ENCODE measurements around the gene SERPINB8. TPM values are rescaled to one million over a fixed set of nuclear protein-coding genes. Genes with fewer than 3 reads are reported as not detected.

The SERPINB8 gene
- total RNA-seq, 1 donor from 2014 or later, result 14.1 TPM

- Histone ChIP-seq H3K9ac (ENCODE audit: low read length) (no peak overlapping the region), H3K4me1 (ENCODE audit: insufficient read depth, low read length) (no peaks in the 10 kb centered on the region), H2AFZ (ENCODE audit: low read depth, low read length) (no peak overlapping the region), H3K4me2 (ENCODE audit: low read length) (no peak overlapping the region), H3K27ac (ENCODE audit: low read depth, low read length) (no peak overlapping the region), H3K9me3 (ENCODE audit: insufficient read depth, low read depth, low read length) (no peaks in the 10 kb centered on the region), H3K36me3 (ENCODE audit: insufficient read depth, low read length) (no peaks in the 10 kb centered on the region), H3K27me3 (ENCODE audit: insufficient read depth, low read length) (no peaks in the 10 kb centered on the region), H3K4me3 (ENCODE audit: insufficient read depth, low read depth, low read length) (no peak overlapping the region), H4K20me1 (ENCODE audit: insufficient read depth, low read length) (no peaks in the 10 kb centered on the region), H3K79me2 (ENCODE audit: insufficient read depth, low read length) (no peaks in the 10 kb centered on the region)
- Mint-ChIP-seq H3K9me3 (ENCODE audit: unreplicated experiment) (no peaks in the 10 kb centered on the region), H3K4me3 (ENCODE audit: unreplicated experiment) (no peak overlapping the region), H3K27ac (ENCODE audit: unreplicated experiment) (no peak overlapping the region), H3K4me1 (ENCODE audit: low read depth, unreplicated experiment) (no peaks in the 10 kb centered on the region), H3K27me3 (ENCODE audit: low read depth, unreplicated experiment) (peaks cover 5% of the 10 kb centered on the region), H3K36me3 (ENCODE audit: low read depth, unreplicated experiment) (no peaks in the 10 kb centered on the region)
- TF ChIP-seq, protein P1, sequence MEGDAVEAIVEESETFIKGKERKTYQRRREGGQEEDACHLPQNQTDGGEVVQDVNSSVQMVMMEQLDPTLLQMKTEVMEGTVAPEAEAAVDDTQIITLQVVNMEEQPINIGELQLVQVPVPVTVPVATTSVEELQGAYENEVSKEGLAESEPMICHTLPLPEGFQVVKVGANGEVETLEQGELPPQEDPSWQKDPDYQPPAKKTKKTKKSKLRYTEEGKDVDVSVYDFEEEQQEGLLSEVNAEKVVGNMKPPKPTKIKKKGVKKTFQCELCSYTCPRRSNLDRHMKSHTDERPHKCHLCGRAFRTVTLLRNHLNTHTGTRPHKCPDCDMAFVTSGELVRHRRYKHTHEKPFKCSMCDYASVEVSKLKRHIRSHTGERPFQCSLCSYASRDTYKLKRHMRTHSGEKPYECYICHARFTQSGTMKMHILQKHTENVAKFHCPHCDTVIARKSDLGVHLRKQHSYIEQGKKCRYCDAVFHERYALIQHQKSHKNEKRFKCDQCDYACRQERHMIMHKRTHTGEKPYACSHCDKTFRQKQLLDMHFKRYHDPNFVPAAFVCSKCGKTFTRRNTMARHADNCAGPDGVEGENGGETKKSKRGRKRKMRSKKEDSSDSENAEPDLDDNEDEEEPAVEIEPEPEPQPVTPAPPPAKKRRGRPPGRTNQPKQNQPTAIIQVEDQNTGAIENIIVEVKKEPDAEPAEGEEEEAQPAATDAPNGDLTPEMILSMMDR (IDR thresholded peaks at IDR 0.05; ENCODE audit: insufficient read depth, low read depth, low read length), result no peak
- TF ChIP-seq EZH2 (IDR thresholded peaks at IDR 0.05; ENCODE audit: insufficient read depth, low read length), result no peak
- no peak for FAIRE-seq
- no peak for DNase-seq (ENCODE audit: low read depth)
These were observed 61.5 kb downstream of the SERPINB8 start for GRCh38 chr18:64031411-64031810.

DNA sequence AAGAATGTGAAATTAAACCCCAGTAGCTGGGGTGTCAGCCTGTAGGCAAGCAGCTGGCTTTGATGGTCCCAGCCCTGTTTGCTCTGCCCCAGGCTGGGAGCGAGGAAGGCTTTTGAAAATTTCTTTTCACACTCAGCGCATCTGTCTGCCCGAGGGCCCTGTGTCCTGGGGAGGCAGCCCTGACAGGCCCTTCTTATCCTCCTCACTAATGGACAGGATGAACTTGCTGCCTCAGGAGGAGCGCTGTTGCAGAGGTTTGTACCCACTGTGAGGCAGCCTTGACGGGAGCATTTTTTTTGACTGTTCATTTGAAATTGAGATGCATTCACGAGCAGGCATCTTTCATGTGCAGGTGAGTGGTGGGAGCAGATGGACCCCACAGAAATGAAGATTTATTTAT, 62.4 kb downstream of the SERPINB8 start:
- no peak for TF ChIP-seq EZH2 (IDR thresholded peaks at IDR 0.05; ENCODE audit: insufficient read depth, low read length)
- TF ChIP-seq, protein P1 (IDR thresholded peaks at IDR 0.05; ENCODE audit: insufficient read depth, low read depth, low read length), result no peak
- no peak overlapping the region for H3K4me2 ChIP-seq (ENCODE audit: low read length)
- no peak overlapping the region for H3K27ac Mint-ChIP-seq (ENCODE audit: unreplicated experiment)

GRCh38 chr18:64037812-64038414, 68.0 kb downstream of the SERPINB8 start:
- TF ChIP-seq, protein P1 (IDR thresholded peaks at IDR 0.05; ENCODE audit: insufficient read depth, low read depth, low read length), result peak; percentile 66
- TF ChIP-seq EZH2 (IDR thresholded peaks at IDR 0.05; ENCODE audit: insufficient read depth, low read length), result no peak
- no peak overlapping the region for H3K4me2 ChIP-seq (ENCODE audit: low read length)
- H3K9ac ChIP-seq (ENCODE audit: low read length), result no peak overlapping the region
- no peaks in the 10 kb centered on the region for H3K36me3 ChIP-seq (ENCODE audit: insufficient read depth, low read length)
- H3K27ac ChIP-seq (ENCODE audit: low read depth, low read length), result no peak overlapping the region
- H4K20me1 ChIP-seq (ENCODE audit: insufficient read depth, low read length), result no peaks in the 10 kb centered on the region
- H3K36me3 Mint-ChIP-seq (ENCODE audit: low read depth, unreplicated experiment), result no peaks in the 10 kb centered on the region
- H3K27ac Mint-ChIP-seq (ENCODE audit: unreplicated experiment), result no peak overlapping the region
- H3K4me3 Mint-ChIP-seq (ENCODE audit: unreplicated experiment), result no peak overlapping the region
- H3K4me1 Mint-ChIP-seq (ENCODE audit: low read depth, unreplicated experiment), result no peaks in the 10 kb centered on the region
- H3K4me1 ChIP-seq (ENCODE audit: insufficient read depth, low read length), result no peaks in the 10 kb centered on the region
- no peaks in the 10 kb centered on the region for H3K27me3 Mint-ChIP-seq (ENCODE audit: low read depth, unreplicated experiment)
- H3K79me2 ChIP-seq (ENCODE audit: insufficient read depth, low read length), result no peaks in the 10 kb centered on the region
- H3K9me3 Mint-ChIP-seq (ENCODE audit: unreplicated experiment), result peaks cover 4% of the 10 kb centered on the region
- FAIRE-seq (no peak), DNase-seq (ENCODE audit: low read depth) (peak; percentile 1)
- H2AFZ ChIP-seq (ENCODE audit: low read depth, low read length), result no peak overlapping the region
- H3K4me3 ChIP-seq (ENCODE audit: insufficient read depth, low read depth, low read length), result no peak overlapping the region
- no peaks in the 10 kb centered on the region for H3K9me3 ChIP-seq (ENCODE audit: insufficient read depth, low read depth, low read length)
- H3K27me3 ChIP-seq (ENCODE audit: insufficient read depth, low read length), result no peaks in the 10 kb centered on the region

More for the DNA sequence above, 62.4 kb downstream of the SERPINB8 start:
- H3K27me3 Mint-ChIP-seq (ENCODE audit: low read depth, unreplicated experiment), result peaks cover 5% of the 10 kb centered on the region
- H3K79me2 ChIP-seq (ENCODE audit: insufficient read depth, low read length), result no peaks in the 10 kb centered on the region
- no peak overlapping the region for H2AFZ ChIP-seq (ENCODE audit: low read depth, low read length)
- H3K4me1 ChIP-seq (ENCODE audit: insufficient read depth, low read length), result no peaks in the 10 kb centered on the region
- H3K27ac ChIP-seq (ENCODE audit: low read depth, low read length), result no peak overlapping the region
- H3K27me3 ChIP-seq (ENCODE audit: insufficient read depth, low read length), result no peaks in the 10 kb centered on the region
- no peaks in the 10 kb centered on the region for H3K36me3 ChIP-seq (ENCODE audit: insufficient read depth, low read length)
- no peaks in the 10 kb centered on the region for H3K9me3 ChIP-seq (ENCODE audit: insufficient read depth, low read depth, low read length)
- H3K9ac ChIP-seq (ENCODE audit: low read length), result no peak overlapping the region
- DNase-seq (ENCODE audit: low read depth), result no peak
- no peak overlapping the region for H3K4me3 Mint-ChIP-seq (ENCODE audit: unreplicated experiment)
- H3K9me3 Mint-ChIP-seq (ENCODE audit: unreplicated experiment), result no peaks in the 10 kb centered on the region
- no peaks in the 10 kb centered on the region for H4K20me1 ChIP-seq (ENCODE audit: insufficient read depth, low read length)
- no peaks in the 10 kb centered on the region for H3K36me3 Mint-ChIP-seq (ENCODE audit: low read depth, unreplicated experiment)
- no peak overlapping the region for H3K4me3 ChIP-seq (ENCODE audit: insufficient read depth, low read depth, low read length)
- no peaks in the 10 kb centered on the region for H3K4me1 Mint-ChIP-seq (ENCODE audit: low read depth, unreplicated experiment)
- FAIRE-seq, result no peak
